Spleen (tissue), 7 donors: ENCODE data around the gene TMEM63B.
"Not testable (repeated sequence)": the region's sequence is repeated elsewhere in the genome, so short reads cannot be mapped to it uniquely, and the experiment has no call there.

Experiments
- CTCF ChIP-seq, 11 experiments: fragments of 200-600 bp in 7 of 11; fragments of 450-650 bp in 4 of 11; sonication (generic) in 4 of 11; IDR thresholded peaks in 8 of 11; conservative IDR thresholded peaks in 3 of 11; 1 replicate in 7 of 11; 2 replicates in 4 of 11; pipeline versions ENCODE4 v1.4.0 to v1.8.0; 2016 to 2021; ENCODE audit warnings: antibody characterized with exemption in 11 of 11, inconsistent platforms in 4 of 11, mild to moderate bottlenecking in 1 of 11
- POLR2AphosphoS5 ChIP-seq, 3 donors: sonication (generic); formaldehyde crosslinking; IDR thresholded peaks; one replicate each; pipeline ENCODE4 v1.5.1; 2017; ENCODE audit warnings: antibody characterized with exemption in 3 of 3
- donor health status: DM: no; HTN: no; CAD: no; lungs with moderate emphysema.
- donor health status: DM: no; HTN: no; CAD: no.
- donor health status: DM: no; HTN: no; CAD: no.

- TF ChIP-seq POLR2AphosphoS5 (IDR thresholded peaks at IDR 0.05); CTCF (IDR thresholded peaks at IDR 0.05 in 8 of 11, conservative IDR thresholded peaks at IDR 0.05 in 3 of 11): not testable (repeated sequence)
Observed at GRCh38 chr6:44091356-44091755, 36.0 kb upstream of the TMEM63B start.
